Skeletal muscle tissue (tissue), 4 donors: ENCODE data around the gene HEATR5B. TPM values are rescaled to one million over a fixed set of nuclear protein-coding genes. Genes with fewer than 3 reads are reported as not detected.

Source experiments
- H3K27ac ChIP-seq: one replicate; pipeline ENCODE4 v1.7.0; 2013; ENCODE audit warnings: mild to moderate bottlenecking, low read depth, low read length, inconsistent platforms
- H3K27me3 ChIP-seq, 3 donors: one replicate each; pipeline ENCODE4 v1.7.0; 2013; ENCODE audit warnings: low read length in 3 of 3; ENCODE audit not compliant: control insufficient read depth in 3 of 3, insufficient read depth in 3 of 3
- H3K36me3 ChIP-seq, 3 donors: one replicate each; pipeline ENCODE4 v1.7.0; 2013; ENCODE audit warnings: low read length in 3 of 3; ENCODE audit not compliant: control insufficient read depth in 3 of 3, insufficient read depth in 3 of 3
- H3K4me1 ChIP-seq, 3 donors: one replicate each; pipeline ENCODE4 v1.7.0; 2013; ENCODE audit warnings: low read length in 3 of 3, mild to moderate bottlenecking in 3 of 3; ENCODE audit not compliant: control insufficient read depth in 3 of 3, insufficient read depth in 3 of 3
- H3K4me3 ChIP-seq, 3 donors: one replicate each; pipeline ENCODE4 v1.7.0; 2013; ENCODE audit warnings: low read length in 3 of 3
- H3K9ac ChIP-seq, 3 donors: one replicate each; pipeline ENCODE4 v1.7.0; 2013; ENCODE audit warnings: low read length in 3 of 3, mild to moderate bottlenecking in 3 of 3, moderate library complexity in 2 of 3, low read depth in 1 of 3
- H3K9me3 ChIP-seq, 3 donors: one replicate each; pipeline ENCODE4 v1.7.0; 2013; ENCODE audit warnings: low read length in 3 of 3; ENCODE audit not compliant: control insufficient read depth in 3 of 3
- total RNA-seq: library from RNA; depleted of rRNA; stranded (reverse); fragments of >200 nt; gene quantifications from one replicate; pipeline ENCODE4 v1.2.3, GENCODE V29; 2014
- donor health status: Osteomylitis.

Gene HEATR5B
- total RNA-seq, 1 donor from 2014 or later: 41.2 TPM

GRCh38 chr2:36967236-36967876, 116.8 kb downstream of the HEATR5B start:
- Histone ChIP-seq H3K9ac (peak overlapping the region; percentile 91 to 94 (median 92)), H3K4me1 (peaks cover 8 to 24% (median 19%) of the 10 kb centered on the region in 3 donors), H3K9me3 (no peaks in the 10 kb centered on the region), H3K27ac (peak overlapping the region; percentile 78), H3K4me3 (peak overlapping the region; percentile 94 to 98 (median 96)), H3K36me3 (no peaks in the 10 kb centered on the region), H3K27me3 (no peaks in the 10 kb centered on the region)

GRCh38 chr2:36966370-36967235, 117.6 kb downstream of the HEATR5B start, which contains the start of gene STRN:
Gene STRN (minus strand): TSS chr2:36966536. CDS start chr2:36966463, 73 bp downstream.
- H3K36me3 ChIP-seq: no peaks in the 10 kb centered on the region
- H3K4me3 ChIP-seq: peak within 1 kb of the TSS; percentile 94 to 98 (median 96)
- H3K27ac ChIP-seq: peak within 1 kb of the TSS; percentile 78
- peaks cover 8 to 24% (median 19%) of the 10 kb centered on the region in 3 donors for H3K4me1 ChIP-seq
- H3K9ac ChIP-seq: peak within 1 kb of the TSS; percentile 91 to 94 (median 92)
- H3K27me3 ChIP-seq: no peaks in the 10 kb centered on the region
- H3K9me3 ChIP-seq: no peaks in the 10 kb centered on the region

DNA sequence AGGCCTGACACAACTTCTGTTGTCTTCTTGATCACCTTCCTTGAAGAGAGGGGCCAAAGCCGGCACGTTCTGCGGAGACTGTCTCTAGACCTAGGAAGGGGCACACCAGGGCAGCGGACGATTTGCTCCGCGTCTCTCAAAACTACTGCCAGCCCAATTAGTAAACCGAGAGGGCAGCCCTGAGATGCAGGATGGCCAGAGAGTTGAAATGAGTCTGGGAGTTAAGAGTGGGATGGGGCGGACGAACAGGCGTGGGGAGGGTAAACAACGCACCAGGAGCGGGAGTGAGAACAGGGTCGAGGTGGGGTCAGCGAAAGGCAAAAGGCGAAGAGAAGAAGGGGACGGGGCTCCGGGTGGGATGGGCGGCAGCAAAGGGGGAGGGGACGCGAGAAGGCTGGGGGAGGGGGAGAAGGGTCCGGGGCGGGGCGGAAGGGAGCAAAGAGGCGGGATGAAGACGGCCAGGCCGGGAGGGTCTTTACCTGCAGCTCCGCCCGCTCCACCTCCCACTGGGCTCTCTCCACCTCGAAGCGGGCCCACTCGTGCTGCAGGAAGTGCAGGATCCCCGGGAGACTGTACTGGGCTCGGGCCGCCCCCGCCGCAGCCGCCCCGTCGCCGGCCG, 118.3 kb downstream of the HEATR5B start:
- no peaks in the 10 kb centered on the region for H3K9me3 ChIP-seq

DNA sequence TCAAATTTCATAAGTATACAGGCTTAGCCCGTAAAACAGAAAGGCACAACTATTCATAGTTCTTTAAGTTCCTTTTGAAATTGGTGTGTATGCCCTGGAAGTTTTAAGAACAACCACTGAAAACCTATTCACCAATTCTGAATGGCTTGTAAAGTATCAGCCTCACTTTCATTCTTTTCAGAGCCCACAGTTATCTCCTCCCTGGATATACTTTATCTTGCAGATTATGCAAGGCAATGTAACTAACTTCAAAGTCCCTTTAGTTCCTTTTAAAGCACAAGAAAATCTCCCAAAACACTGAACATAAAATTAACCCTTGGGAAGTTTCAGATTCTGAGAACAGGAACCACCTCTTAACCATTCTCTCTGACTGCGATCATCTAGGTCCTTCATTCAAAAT, 119.0 kb downstream of the HEATR5B start:
- peak overlapping the region; percentile 67 to 88 (median 79) for H3K4me3 ChIP-seq
- peaks cover 8 to 24% (median 19%) of the 10 kb centered on the region in 3 donors for H3K4me1 ChIP-seq
- peak overlapping the region; percentile 23 for H3K27ac ChIP-seq
- no peaks in the 10 kb centered on the region for H3K27me3 ChIP-seq
- H3K36me3 ChIP-seq: no peaks in the 10 kb centered on the region
- H3K9me3 ChIP-seq: no peaks in the 10 kb centered on the region
- H3K9ac ChIP-seq: peak overlapping the region; percentile 66 to 88 (median 79)

More for the DNA sequence above, 118.3 kb downstream of the HEATR5B start:
- H3K27ac ChIP-seq: peak overlapping the region; percentile 73
- no peaks in the 10 kb centered on the region for H3K27me3 ChIP-seq
- H3K4me1 ChIP-seq: peaks cover 8 to 24% (median 19%) of the 10 kb centered on the region in 3 donors
- peak overlapping the region; percentile 66 to 88 (median 79) for H3K9ac ChIP-seq
- peak overlapping the region; percentile 67 to 88 (median 79) for H3K4me3 ChIP-seq
- no peaks in the 10 kb centered on the region for H3K36me3 ChIP-seq

DNA sequence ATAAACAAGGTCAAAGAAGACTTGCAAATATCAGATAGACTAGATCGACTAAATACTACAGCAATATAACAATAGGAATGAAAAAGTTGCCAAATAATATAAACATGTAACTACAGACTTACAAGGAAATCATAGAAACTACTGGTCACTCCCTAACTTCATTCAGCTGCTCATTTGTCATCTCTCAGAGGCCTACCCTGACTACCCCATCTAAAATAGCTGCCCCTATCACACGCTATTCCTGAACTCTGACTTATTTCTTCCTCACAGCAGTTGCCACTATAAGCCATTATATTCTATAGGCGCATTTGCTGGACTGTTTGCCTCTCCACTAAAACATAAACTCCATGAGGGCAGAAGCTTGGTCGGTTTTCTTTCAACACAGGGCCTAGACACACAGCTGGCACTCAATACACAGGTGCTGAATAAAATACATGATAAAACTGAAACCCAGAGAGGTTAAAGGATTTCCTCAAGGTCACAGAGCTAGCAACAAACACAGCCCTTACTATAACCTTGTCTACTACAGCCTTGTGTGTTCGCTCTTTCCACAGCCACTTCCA, 119.6 kb downstream of the HEATR5B start:
- peaks cover 8 to 24% (median 19%) of the 10 kb centered on the region in 3 donors for H3K4me1 ChIP-seq
- no peaks in the 10 kb centered on the region for H3K9me3 ChIP-seq
- peak overlapping the region in 2 of 3 donors; percentile 3 to 88 for H3K9ac ChIP-seq
- H3K27me3 ChIP-seq: no peaks in the 10 kb centered on the region
- H3K27ac ChIP-seq: peak overlapping the region; percentile 23
- no peaks in the 10 kb centered on the region for H3K36me3 ChIP-seq
- peak overlapping the region in 2 of 3 donors; percentile 24 to 79 for H3K4me3 ChIP-seq

GRCh38 chr2:36963734-36964133, 120.4 kb downstream of the HEATR5B start:
- H3K27ac ChIP-seq: no peak overlapping the region

DNA sequence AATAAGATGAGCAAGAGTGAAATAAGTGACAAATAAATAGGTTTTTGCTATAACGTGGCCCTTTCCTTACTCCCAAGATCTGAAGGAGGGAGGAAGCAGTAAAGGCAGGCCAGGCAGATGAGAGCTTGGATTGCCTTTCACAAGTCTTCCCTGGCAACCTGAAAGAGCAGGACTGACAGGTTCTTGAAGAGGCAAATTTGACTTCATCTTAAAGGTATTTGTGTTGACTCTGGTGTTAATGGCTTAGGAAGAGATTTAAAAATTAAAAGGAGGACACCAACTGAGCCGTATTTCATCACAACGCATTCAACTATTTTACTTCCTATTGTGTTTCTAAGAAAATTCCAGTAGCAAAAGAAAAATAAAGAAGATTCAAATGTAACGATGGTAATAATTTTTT, 121.1 kb downstream of the HEATR5B start:
- Histone ChIP-seq H3K36me3 (no peaks in the 10 kb centered on the region), H3K4me1 (peaks cover 8 to 24% (median 19%) of the 10 kb centered on the region in 3 donors), H3K27me3 (no peaks in the 10 kb centered on the region), H3K4me3 (no peak overlapping the region), H3K9me3 (no peaks in the 10 kb centered on the region), H3K27ac (no peak overlapping the region), H3K9ac (no peak overlapping the region)

More at GRCh38 chr2:36963734-36964133, 120.4 kb downstream of the HEATR5B start:
- no peaks in the 10 kb centered on the region for H3K27me3 ChIP-seq
- H3K36me3 ChIP-seq: no peaks in the 10 kb centered on the region
- peaks cover 8 to 24% (median 19%) of the 10 kb centered on the region in 3 donors for H3K4me1 ChIP-seq
- H3K9me3 ChIP-seq: no peaks in the 10 kb centered on the region
- H3K4me3 ChIP-seq: no peak overlapping the region
- no peak overlapping the region for H3K9ac ChIP-seq

DNA sequence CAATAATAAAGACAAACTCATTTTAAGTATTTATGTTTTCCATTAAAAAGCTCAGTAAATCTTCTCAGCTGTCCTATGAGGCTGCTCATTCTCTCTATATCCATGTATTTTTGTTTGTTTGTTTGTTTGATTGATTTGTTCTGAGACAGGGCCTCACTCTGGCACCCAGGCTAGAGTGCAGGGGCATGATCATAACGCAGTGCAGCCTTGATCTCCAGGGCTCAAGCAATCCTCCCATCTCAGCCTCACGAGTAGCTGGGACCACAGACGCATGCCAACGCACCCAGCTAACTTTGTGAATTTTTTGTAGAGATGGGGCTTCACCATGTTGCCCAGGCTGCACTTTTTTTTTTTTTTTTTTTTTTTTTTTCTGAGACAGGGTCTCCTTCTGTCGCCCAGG, 123.4 kb downstream of the HEATR5B start:
- H3K4me3 ChIP-seq: no peak overlapping the region
- H3K27me3 ChIP-seq: no peaks in the 10 kb centered on the region
- H3K4me1 ChIP-seq: peaks cover 8 to 16% (median 12%) of the 10 kb centered on the region in 3 donors
- no peaks in the 10 kb centered on the region for H3K36me3 ChIP-seq
- H3K27ac ChIP-seq: no peak overlapping the region
- no peaks in the 10 kb centered on the region for H3K9me3 ChIP-seq
- H3K9ac ChIP-seq: no peak overlapping the region

DNA sequence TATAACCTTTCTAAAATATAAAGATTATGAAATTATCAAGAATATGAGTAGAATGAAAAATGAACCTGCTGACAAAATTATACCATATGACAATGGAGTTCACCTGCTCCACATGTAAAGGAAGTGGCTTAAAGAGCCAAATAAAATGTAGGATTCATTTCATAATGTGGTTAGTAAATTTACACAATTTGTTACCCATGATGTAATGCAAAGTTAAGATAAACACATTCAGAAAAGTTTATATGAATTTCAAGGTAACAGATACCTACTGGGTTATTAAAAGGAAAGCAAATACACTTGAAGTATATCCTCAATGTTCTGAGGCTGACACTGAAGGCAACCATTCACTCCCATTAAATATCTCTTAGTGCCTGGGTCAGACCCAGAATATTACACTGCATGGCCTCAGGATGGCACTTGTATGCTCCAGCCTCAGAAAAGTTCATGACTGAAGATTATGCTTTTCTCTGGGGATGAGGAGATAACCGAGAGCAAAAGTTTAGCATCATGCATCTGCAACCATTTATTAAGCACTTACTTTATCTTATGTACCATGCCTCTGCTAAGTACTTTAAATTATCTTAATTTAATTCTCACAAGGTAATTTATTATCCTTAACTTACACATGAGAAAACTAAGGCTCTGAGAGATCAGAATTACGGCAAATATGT, 124.0 kb downstream of the HEATR5B start:
- Histone ChIP-seq H3K27me3 (no peaks in the 10 kb centered on the region), H3K9ac (no peak overlapping the region), H3K4me1 (peaks cover 4 to 12% (median 10%) of the 10 kb centered on the region in 3 donors), H3K36me3 (no peaks in the 10 kb centered on the region), H3K27ac (no peak overlapping the region), H3K9me3 (no peaks in the 10 kb centered on the region), H3K4me3 (no peak overlapping the region)
